ENCODE results near the gene CD8A.

Gene CD8A

GRCh38 chr2:86788881-86789686 lies 1.6 kb downstream of the CD8A start:
- TF ChIP-seq POLR2A (IDR thresholded peaks at IDR 0.05; ENCODE audit: extremely low read depth, insufficient read length) (no peak), CTCF (IDR thresholded peaks at IDR 0.05; ENCODE audit: low read depth, low read length) (no peak), MYC (IDR thresholded peaks at IDR 0.05; ENCODE audit: low read depth, low read length) (no peak)
- TF ChIP-seq, protein P1, sequence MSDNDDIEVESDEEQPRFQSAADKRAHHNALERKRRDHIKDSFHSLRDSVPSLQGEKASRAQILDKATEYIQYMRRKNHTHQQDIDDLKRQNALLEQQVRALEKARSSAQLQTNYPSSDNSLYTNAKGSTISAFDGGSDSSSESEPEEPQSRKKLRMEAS (IDR thresholded peaks at IDR 0.05; ENCODE audit: low read depth, low read length), result no peak
- DNase-seq (ENCODE audit: low read depth), result no peak
- H3K4me3 ChIP-seq (ENCODE audit: low read depth, low read length), result no peak overlapping the region

DNA sequence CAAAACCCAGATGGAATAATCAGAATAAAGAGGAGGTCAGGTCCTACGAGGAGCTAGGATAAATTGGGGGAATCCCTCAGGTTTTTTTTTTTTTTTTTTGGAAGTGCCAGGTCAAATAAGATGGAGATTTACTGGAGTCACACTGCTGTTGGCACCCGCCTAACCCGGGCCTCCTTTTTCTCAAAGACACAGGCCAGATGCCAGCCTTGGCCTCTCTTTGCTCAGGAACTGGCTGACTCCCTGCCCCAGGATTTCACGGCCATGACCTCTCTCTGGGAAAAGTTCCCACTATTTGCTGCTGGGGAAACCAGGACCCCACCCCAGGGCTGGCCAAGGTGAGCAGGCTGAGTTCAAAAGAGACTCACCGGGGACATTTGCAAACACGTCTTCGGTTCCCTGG lies 2.5 kb downstream of the CD8A start:
- TF ChIP-seq POLR2A (IDR thresholded peaks at IDR 0.05; ENCODE audit: extremely low read depth, insufficient read length), result no peak
- TF ChIP-seq CTCF (IDR thresholded peaks at IDR 0.05; ENCODE audit: low read depth, low read length), result no peak
- no peak for TF ChIP-seq MYC (IDR thresholded peaks at IDR 0.05; ENCODE audit: low read depth, low read length)
- TF ChIP-seq, protein P1 (IDR thresholded peaks at IDR 0.05; ENCODE audit: low read depth, low read length), result no peak
- no peak for DNase-seq (ENCODE audit: low read depth)
- H3K4me3 ChIP-seq (ENCODE audit: low read depth, low read length), result no peak overlapping the region

GRCh38 chr2:86787736-86788135 lies 3.0 kb downstream of the CD8A start:
- TF ChIP-seq CTCF (IDR thresholded peaks at IDR 0.05; ENCODE audit: low read depth, low read length) (no peak), POLR2A (IDR thresholded peaks at IDR 0.05; ENCODE audit: extremely low read depth, insufficient read length) (no peak), MYC (IDR thresholded peaks at IDR 0.05; ENCODE audit: low read depth, low read length) (no peak)
- TF ChIP-seq, protein P1 (IDR thresholded peaks at IDR 0.05; ENCODE audit: low read depth, low read length), result no peak
- peak; percentile 43 for DNase-seq (ENCODE audit: low read depth)
- no peak overlapping the region for H3K4me3 ChIP-seq (ENCODE audit: low read depth, low read length)

DNA sequence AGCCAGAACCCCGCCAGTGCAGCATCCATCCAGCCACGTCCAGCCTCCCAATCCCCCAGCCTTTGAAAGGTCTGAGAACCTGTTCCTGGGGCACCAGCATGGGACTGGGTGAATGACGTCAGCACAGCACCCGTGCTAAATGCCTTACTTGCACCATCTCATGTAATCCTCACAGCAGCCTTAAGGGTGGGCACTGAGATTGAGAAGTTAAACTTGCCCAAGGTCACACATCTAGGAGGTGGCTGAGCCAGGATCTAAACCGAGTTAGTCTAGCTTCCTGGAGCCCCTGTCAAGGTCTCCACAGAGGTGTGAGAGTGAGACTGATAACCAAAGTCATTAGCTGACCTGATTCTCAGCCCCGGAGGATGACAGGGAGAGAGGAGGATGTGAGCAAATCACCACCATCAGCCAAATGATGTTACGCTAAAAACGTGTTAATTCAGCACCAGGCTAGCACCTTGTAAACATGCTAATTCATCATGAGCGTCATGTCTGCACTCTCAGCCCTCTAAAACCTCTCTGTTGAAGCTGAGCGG lies 4.6 kb downstream of the CD8A start:
- H3K4me3 ChIP-seq (ENCODE audit: low read depth, low read length), result no peak overlapping the region

DNA sequence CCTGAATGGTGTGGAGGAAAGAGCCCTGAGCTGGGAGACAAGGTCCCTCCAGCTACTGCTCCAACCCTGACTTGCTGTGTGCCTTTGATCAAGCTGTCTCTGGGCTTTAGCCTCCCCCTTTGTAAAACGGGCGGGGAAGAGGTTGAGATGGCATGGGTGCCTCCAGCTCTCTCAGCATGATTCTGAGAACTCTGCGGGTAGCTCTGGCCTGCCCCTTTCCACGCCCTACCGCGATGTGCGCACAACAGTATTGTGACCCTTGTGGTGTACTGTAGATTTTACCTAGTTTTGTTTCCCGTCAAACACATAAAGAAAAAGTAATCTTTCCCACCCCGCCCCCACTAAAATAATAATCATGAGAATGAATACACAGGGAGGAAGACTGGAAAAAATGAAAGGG lies 5.3 kb downstream of the CD8A start:
- no peak overlapping the region for H3K4me3 ChIP-seq (ENCODE audit: low read depth, low read length)
- TF ChIP-seq, protein P1 (IDR thresholded peaks at IDR 0.05; ENCODE audit: low read depth, low read length), result no peak
- TF ChIP-seq CTCF (IDR thresholded peaks at IDR 0.05; ENCODE audit: low read depth, low read length) (no peak), MYC (IDR thresholded peaks at IDR 0.05; ENCODE audit: low read depth, low read length) (no peak), POLR2A (IDR thresholded peaks at IDR 0.05; ENCODE audit: extremely low read depth, insufficient read length) (no peak)
- no peak for DNase-seq (ENCODE audit: low read depth)

More for the DNA sequence above, 4.6 kb downstream of the CD8A start:
- TF ChIP-seq MYC (IDR thresholded peaks at IDR 0.05; ENCODE audit: low read depth, low read length) (no peak), POLR2A (IDR thresholded peaks at IDR 0.05; ENCODE audit: extremely low read depth, insufficient read length) (no peak), CTCF (IDR thresholded peaks at IDR 0.05; ENCODE audit: low read depth, low read length) (no peak)
- TF ChIP-seq, protein P1 (IDR thresholded peaks at IDR 0.05; ENCODE audit: low read depth, low read length), result no peak
- DNase-seq (ENCODE audit: low read depth), result no peak

All from NB4 (cell line).